ENCODE results near the gene B4GALT4.

Gene B4GALT4

DNA sequence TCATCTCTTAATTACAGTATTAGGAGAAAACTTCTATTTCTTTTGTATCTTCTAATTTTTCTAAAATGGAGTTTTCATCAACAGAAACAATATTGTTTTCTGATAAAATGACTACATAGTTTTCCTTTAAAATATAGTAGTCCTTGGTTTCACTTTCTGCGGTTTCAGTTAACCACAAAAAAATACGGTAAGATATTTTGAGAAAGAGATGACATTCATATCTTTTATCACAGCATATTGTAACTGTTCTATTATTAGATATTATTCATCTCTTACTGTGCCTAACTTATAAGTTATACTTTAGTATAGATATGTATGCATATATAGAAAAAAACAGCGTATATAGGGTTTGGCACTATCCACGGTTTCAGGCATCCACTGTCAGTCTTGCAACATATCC, 2.3 kb downstream of the B4GALT4 start:
- FAIRE-seq (no peak), DNase-seq (ENCODE audit: low spot score) (no peak)

DNA sequence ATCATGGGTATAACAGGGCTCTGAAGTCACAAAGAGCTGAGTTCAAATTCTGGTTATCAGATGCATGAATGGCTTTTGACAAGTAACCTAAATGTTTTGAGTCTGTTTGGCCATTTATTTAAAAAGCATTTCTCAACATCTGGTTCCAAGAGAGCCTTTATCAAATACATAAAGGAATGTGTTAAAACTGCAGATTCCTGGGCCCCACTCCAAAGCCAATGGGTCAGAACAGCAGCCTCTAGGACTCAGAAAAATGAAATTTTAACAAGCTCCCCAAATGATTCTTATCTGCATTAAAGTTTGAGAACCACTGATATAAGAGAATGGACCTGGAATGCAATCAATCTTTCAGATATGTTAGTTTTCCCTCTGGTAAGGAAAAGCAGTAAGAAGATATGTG, 3.4 kb downstream of the B4GALT4 start:
- no peak for DNase-seq (ENCODE audit: low spot score)
- FAIRE-seq, result no peak

DNA sequence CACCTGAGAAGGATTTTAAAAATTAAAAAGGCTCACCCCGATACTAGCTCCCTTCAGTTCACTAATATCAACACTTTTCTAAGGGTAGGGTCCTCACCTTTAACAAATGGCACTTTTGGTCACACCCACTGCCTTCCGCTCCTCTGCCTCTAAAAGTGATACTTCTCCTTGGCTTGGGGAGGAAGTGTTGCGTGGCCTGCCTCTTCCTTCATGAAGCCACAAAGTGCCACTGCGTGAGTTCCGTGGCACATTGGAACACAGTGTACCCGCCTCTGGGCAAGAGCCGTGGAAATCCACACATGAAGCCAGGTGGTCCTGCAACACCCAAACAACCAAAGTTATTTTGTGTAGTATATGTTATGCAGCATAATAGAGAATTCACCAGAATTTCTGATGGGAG, 3.9 kb downstream of the B4GALT4 start:
- FAIRE-seq (no peak), DNase-seq (ENCODE audit: low spot score) (no peak)

DNA sequence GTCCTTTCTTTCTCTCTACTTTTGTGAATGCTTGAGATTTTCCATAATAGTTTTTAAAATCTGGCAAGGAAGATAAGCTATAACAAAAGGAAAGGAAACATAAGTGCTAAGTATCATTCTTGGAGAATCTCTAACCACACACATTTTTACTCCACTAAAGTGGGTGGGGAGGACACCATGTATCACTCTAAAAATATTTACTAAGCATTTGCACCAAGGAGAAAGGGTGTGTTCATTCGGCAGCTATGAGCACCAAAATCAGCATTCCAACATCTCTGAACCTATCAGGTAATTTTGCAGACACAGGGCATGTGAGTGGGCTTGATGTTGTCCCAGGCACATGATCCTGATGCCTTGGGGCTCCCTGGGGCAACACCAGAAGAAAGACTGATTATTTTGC, 5.5 kb downstream of the B4GALT4 start:
- FAIRE-seq, result no peak
- DNase-seq (ENCODE audit: low spot score), result peak; percentile 22

DNA sequence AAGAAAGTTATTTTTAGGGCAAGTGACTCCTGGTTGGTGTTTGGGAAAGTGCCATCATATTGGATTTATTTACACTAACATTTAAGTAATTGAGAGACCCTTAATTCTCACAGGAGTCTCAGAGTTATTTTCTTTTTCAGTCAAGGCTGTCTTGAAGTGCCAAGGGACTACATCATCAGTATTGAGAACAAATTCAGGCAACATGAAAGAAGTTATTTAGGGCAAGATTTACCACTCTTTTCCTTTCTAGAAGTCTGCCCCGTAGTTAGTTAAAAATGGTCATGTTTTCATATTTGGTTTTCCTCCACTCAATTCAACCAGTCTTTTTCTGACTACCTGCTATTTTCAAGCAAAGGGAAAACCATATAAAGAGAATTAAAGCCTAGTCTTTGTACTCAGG, 6.1 kb downstream of the B4GALT4 start:
- no peak for FAIRE-seq
- no peak for DNase-seq (ENCODE audit: low spot score)

DNA sequence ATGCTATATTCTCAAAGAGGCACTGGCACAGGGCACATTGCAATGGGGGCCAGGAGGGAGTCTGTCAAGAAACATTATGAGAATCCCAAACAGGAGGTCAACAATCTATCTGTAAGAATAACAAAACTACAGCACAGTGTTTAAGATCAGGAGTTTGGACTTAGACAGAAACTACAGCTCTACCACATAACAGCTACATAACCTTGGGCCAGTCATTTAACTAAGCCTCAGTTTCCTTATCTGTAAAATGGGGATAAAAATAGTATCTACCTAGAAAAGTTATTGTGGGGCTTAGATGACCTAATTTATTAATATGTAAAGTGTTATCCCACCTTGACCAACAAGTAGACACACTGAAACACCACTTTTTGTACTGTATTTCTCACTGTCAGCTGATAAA, 9.9 kb downstream of the B4GALT4 start:
- DNase-seq (ENCODE audit: low spot score) (no peak), FAIRE-seq (no peak)

DNA sequence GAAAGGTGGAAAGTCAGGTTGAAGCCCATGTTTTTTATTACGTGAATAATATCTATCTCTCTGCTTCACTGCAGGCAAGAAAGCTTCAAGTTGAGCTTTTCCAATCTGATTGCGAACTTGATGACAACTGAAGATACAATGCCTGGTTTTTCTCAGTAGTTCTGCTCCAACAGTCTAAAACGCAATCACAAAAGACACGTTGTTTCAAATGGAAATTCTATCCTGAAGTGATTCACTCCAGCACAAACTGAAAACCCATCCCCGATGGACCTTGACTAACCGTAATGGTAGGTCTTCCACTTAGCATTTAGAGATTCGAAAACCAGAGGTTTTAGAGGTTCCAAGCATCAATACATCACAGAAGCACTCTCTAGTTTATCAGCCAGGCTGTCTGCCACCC, 10.6 kb downstream of the B4GALT4 start:
- DNase-seq (ENCODE audit: low spot score) (no peak), FAIRE-seq (no peak)

DNA sequence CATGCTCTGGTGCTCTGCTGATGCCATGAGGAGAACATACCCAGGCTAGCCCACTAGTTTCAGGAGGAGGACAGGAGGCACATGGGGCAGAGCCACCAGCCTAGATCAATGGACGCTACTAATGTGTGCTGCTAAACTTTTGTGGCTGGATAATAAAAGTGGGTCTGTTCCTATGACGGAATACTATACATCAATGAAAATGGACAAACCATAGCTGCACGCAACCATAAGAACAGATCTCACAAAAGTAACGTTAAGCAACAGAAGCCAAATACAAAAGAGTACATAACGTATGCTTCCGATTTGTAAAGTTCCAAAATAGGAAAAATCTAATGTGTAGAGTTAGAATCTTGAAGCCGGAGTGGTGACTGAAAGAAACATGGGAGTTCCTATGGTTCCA, 11.5 kb downstream of the B4GALT4 start:
- FAIRE-seq (peak; percentile 20), DNase-seq (ENCODE audit: low spot score) (no peak)

DNA sequence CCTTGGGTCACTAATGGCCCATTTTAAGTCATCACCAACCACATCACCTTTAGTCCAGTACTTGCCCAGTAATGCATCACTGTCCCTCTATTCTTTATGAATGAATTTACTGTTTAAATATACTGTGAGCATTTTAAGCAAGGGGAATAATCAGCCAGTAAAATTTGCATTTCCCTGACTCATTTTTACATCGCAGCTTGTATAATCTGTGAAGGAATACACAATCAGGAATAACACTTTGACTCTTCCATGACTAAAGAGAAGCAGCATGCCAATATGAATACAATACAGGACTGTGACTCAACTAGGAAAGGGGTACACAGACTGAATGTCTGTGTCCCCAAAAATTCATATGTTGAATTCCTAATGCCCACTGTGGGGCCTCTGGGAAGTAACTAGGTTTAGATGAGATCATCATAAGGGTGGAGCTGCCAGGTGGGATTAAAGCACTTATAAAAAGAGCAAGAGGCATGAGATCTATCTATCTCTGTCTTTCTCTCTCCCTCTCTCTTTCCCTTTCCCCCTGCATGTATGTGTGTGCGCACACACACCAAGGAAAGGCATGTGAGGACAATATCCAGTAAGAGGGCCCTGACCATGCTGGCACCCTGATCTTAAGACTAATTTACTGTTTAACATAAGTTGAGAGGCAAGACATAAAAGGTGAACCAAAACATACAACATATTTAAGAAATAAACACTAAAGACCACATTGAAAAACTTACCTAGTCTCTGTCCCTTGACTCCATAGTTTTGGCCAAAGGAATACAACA, 12.1 kb downstream of the B4GALT4 start:
- no peak for DNase-seq (ENCODE audit: low spot score)
- FAIRE-seq, result no peak

DNA sequence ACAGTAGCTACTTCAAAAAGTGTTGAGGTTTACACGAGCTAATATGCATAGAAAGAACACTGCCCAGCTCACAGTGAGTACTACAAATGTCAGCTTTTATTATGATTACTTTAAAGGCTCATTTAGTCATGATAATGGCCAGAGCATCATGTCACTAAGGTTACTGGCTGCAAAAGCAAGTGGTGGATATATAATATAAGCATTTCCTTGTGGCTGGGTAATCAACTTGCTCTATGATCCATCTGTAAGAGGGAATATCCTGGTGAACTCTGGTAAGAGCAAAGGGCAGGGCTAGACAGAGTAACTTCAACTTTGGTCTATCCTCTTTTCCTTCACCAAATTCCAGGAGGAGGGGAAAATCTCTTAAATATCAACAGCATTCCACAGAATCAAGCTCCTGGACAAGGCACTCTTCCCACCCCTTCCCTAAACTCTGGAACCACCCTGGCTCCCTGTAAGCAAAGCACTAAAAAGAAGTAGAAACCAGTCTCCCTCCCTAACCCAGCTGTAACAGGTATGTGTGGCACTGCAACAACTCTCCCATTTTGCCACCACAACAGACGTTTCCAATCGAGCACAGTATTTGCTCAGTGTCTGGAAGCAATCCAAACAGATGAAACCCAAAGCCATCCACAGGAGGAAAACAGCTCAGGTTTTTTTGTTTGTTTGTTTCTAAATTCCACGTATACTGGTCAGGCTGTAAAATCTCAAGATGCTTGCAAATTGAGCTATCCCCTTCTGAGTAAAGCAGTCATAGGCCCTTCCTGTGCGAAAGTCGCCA, 13.4 kb downstream of the B4GALT4 start:
- no peak for DNase-seq (ENCODE audit: low spot score)
- no peak for FAIRE-seq

DNA sequence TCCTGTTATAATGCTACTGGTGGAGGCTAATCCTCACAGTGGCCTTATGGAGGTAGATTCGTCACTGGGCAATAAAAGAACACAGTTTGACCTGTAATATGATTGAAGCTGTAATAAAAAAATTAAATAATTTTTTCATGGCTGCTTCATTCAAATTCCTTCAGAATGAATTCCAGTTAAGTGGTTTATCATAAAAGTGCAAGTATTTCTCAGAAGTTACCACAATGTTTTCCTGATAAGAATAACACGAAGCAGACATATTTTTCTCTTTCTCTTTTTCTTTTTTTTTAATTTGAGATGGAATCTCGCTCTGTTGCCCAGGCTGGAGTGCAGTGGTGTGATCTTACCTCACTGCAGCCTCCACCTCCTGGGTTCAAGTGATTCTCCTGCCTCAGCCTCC, 15.6 kb downstream of the B4GALT4 start:
- FAIRE-seq (no peak), DNase-seq (ENCODE audit: low spot score) (no peak)

DNA sequence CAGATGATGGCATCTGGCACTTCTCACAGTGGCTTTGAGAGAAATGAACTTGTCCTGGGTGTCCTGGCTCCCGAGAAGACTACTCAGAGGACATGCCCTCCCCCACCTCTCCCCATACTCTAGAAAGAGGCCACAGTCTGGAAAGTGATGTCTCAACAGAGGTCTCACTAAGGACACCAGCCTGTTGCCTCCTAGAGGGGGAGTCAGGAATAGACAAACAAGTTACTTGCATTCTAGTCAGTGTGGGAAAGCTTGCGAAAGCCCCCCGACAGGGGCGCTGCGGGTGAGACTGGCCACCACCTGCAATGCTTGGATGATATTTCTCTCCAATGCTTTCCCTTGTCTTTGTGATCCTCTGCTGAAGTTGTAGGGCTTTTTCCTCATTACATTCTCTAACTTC, 17.2 kb downstream of the B4GALT4 start:
- FAIRE-seq, result no peak
- DNase-seq (ENCODE audit: low spot score), result no peak

DNA sequence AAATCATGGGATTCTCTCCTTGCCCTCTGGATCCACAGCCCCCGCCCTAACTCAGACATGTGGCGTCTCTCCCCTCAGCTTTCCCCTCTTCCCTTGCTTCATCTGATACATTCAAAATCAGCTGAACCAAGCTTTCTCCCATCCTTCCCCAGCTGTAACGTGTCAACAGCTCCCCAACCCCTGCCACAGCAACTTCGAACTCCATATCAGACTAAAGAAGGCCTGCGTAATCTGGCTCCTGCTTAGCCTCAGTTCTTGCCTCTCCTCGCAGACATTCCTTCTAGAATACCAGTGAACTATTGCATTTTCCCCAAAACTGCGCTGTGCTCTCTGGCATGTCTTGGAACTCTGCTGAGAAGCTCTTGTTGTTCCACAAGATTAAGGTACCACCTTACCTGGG, 18.3 kb downstream of the B4GALT4 start:
- DNase-seq (ENCODE audit: low spot score), result no peak
- no peak for FAIRE-seq

DNA sequence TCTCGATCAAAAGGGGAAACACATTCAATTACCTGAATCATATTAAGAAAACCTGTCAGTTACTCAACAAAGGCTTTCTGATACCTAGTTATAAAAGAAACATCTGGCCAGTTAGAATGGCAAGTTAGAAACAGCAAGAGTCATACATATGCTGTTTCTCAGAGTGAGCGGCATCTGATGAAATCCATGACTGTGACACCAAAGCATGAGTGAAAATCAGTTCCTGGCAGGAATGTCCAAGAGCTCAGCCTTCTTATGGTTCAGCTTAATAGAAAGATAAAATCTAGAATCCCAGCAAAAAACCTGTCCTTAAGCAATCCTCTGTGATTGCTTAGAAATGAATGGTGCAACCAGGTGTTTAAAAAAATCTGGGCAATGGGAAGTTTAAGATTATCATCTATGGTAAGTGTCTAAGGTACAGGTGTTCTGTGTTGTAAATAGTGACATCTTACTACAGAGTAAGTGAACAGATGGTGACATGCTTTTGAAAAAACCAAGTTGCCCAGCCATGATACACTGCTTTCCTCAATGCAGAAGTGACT, 18.8 kb downstream of the B4GALT4 start:
- FAIRE-seq, result no peak
- no peak for DNase-seq (ENCODE audit: low spot score)

DNA sequence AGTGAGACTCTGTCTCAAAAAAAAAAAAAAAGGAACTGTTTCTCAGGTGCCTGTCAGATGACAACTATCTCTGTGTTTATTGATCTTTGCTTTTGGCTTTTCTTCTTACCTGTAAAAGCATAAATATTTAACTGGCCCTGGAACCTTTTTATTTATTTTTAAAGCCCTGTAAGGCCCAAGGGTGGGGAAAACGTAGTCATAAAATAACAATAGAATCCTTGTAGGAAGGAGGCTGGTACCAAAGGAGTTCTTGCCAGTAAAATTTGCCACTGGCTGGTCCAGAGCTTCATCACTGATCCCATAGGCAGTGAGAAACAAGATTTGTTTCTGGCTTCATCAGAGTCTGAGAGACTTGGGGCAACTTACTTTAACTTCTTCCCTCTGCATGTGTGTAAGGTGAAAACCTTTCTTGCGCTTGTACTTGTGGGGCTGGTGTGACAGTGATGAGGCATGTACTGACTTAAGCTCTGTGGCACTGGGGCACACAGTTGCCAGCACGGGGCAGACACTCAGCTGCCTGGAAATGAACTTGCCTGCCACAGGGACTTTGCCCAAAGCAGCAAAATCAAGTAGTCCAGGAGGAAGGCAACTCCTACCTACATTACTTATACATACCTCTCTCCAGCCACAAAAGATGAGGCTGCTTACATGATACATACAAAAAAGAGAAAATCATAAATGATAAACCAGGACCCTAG, 19.6 kb downstream of the B4GALT4 start:
- no peak for FAIRE-seq

DNA sequence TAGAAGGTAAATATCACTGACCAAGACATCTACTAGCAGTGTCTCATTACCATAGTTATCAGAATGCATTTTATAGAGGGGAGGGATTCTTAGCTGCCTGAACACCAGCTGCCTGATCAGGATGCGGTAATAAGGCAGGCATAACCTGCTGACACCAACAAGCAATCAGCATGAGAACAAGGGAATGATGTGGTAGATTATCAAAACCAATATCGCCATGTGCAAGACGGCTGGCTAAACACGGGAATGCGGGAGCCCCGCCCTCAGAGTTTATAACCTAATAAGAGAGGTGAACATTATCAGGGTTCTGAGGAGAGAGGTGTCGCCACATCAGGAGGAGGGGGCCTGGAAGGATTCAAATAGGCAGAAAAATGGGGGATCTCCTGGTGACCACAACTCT, 20.5 kb downstream of the B4GALT4 start:
- DNase-seq (ENCODE audit: low spot score) (no peak), FAIRE-seq (no peak)

More for the DNA sequence above, 19.6 kb downstream of the B4GALT4 start:
- DNase-seq (ENCODE audit: low spot score), result no peak

DNA sequence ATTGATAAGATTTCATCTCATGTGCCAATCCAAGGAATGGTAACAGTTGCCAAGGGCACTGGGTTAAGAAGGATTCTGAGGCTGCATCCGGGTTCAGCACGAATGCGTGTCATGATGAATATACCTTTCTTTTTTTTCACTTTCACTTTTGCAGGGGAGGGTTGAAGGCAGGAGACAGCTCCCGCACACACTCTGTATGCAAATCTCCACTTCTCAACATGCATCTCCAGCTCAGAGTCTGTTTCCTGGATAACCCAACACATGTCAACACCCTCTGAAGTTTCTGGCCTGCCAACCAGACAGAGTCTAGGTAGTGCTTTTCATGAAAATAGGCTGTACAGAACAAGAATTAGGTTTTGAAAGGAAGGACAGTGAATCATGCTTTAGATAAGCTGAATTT, 21.6 kb downstream of the B4GALT4 start:
- no peak for DNase-seq (ENCODE audit: low spot score)
- FAIRE-seq, result no peak

DNA sequence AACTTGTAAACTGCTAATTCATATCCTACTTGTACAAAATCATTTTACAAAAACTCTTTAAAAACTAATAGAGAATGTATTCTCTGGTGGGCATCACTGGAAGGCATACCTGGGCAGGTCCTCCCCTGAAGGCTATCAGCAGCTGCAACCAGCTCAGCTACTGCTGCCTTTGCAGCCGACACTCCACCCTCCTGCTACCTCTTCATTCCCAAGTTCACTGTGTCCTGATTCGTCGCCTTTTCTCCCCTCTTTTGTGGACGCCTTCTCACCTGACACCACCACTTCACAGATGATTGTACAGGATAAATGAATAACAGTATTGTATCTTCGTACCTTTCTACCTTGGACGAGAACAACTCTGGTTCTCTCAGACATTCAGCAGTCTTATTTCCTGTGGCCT, 28.9 kb downstream of the B4GALT4 start:
- no peak for DNase-seq (ENCODE audit: low spot score)
- no peak for FAIRE-seq

DNA sequence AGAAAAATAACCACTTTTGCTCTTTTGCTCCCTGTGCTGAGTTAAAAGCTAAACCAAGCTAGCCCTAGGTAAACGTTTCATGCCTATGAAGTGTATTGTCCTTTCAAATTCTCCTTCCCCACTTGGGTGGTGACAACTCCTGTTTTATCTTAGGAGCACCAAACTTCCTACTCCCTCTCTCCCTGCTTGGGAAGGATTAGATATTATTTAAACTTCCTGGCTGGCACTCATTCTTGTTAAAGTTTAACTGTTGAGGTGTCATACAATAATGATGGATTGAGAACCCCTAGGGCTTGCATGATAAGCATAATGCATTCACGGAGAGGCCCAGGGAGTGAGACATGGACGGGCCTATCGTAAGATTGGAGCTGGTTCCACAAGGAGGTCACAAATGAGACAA, 29.5 kb downstream of the B4GALT4 start:
- FAIRE-seq (no peak), DNase-seq (ENCODE audit: low spot score) (no peak)

DNA sequence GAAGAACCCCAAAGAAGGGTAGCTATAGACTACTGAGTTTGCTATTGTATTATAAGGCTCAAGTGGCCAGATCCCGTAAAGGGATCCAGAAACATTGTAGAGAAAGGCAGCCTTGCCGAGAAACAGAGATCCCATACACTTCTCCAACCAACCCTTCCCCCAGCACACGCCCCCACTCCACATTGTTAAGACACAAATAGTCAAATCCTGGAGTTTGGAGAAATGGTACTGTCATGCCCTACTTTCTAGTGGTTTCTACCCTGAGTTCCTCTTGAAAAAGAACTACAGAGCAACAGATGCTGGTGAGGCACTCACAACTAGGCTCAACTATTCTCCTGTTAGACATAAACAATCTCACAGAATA, 33.2 kb downstream of the B4GALT4 start:
- DNase-seq (ENCODE audit: low spot score) (no peak), FAIRE-seq (no peak)

DNA sequence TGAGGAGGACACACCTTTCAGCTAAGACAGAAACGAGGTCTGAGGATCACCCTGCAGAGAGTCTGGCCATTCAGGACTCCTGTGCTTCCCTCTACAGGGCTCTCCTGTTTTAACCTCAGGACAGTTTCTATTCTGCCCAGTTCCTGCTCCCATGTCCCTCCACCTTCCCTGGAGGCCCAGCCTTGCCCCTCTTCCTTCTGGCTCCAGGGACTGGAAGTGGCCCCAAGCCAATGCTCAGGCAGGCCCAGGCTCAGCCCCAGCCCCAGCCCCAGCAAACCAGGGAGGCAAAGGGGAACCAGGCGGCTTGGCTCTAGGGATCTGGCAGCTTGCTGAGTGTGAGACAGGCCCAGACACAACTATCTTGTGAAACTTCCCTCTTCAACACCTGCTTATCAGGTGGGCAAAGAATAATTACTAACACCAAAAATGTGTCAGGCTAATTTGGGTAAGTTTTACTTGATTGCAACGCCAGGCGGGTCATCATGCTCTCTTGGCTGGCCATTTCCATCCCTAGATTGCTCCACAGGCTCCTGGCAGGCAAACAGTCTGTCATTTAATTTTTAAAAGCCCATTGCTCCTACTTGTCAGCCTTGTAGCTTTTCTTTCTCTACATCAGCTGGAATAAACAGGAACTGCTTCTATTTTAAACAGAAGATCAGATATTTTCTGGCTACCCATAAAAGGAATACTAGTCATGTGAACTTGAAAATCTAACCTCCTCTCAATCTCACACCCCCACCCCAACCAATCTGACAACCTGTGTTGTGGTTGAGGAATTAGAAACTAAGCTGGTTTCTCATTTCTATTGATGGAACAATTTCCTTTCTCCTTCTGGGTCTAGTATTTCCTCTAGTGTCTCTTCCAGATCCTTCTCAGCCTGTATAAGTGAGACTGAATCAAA, 33.8 kb downstream of the B4GALT4 start:
- DNase-seq (ENCODE audit: low spot score) (no peak), FAIRE-seq (no peak)

Measured in urothelium cell line (cell line).